PC-9 (cell line): ENCODE results near the gene ZFPM1. TPM values are rescaled to one million over a fixed set of nuclear protein-coding genes. Genes with fewer than 3 reads are reported as not detected.

Experiments used
- BruUV-seq: library from RNA; stranded (reverse); fragments of 400-500 nt; replicated peaks from 2 replicates; lab custom pipeline; 2021; lab: Mats Ljungman, UMichigan
- CTCF ChIA-PET: fragments of 300-600 bp; sonication (Branson Sonifier 250); formaldehyde crosslinking; loops from one replicate; lab custom pipeline; 2022; ENCODE audit warnings: antibody characterized with exemption; lab: Charles Lee
- POLR2A ChIA-PET: fragments of 300-600 bp; sonication (Branson Sonifier 250); formaldehyde crosslinking; loops from one replicate; lab custom pipeline; 2022; ENCODE audit warnings: antibody characterized with exemption; ENCODE audit not compliant: unreplicated experiment; lab: Charles Lee
- DNase-seq, 2 experiments: peaks; one replicate each; pipeline versions ENCODE4 v3.0.0 to v3.0.0-alpha.2; 2015 to 2022; ENCODE audit warnings: mixed read lengths in 1 of 2
- H2AFZ ChIP-seq: fragments of 200-600 bp; sonication (generic); 2 replicates; pipeline ENCODE4 v1.8.1; 2017; ENCODE audit warnings: antibody characterized with exemption
- H3F3A ChIP-seq: fragments of 200-600 bp; sonication (generic); 2 replicates; pipeline ENCODE4 v1.8.1; 2017; ENCODE audit warnings: antibody characterized with exemption, mild to moderate bottlenecking, low read depth; ENCODE audit not compliant: insufficient read depth
- H3K27ac ChIP-seq: fragments of 200-600 bp; sonication (generic); 2 replicates; pipeline ENCODE4 v1.6.1; 2016; ENCODE audit warnings: mixed run types
- H3K27me3 ChIP-seq: fragments of 200-600 bp; sonication (generic); 2 replicates; pipeline ENCODE4 v1.6.1; 2016; ENCODE audit warnings: low read depth, mixed run types; ENCODE audit not compliant: insufficient read depth
- H3K36me3 ChIP-seq: fragments of 200-600 bp; sonication (generic); 2 replicates; pipeline ENCODE4 v1.6.1; 2016; ENCODE audit warnings: low read depth, mixed run types
- H3K4me1 ChIP-seq: fragments of 200-600 bp; sonication (generic); replicated peaks from 2 replicates; pipeline ENCODE4 v1.6.1; 2016; ENCODE audit warnings: mixed run types; ENCODE audit not compliant: insufficient read depth
- H3K4me2 ChIP-seq: fragments of 200-600 bp; sonication (generic); 2 replicates; pipeline ENCODE4 v1.6.1; 2017; ENCODE audit warnings: mixed run types
- H3K4me3 ChIP-seq: fragments of 200-600 bp; sonication (generic); 2 replicates; pipeline ENCODE4 v1.6.1; 2016; ENCODE audit warnings: mixed run types
- H3K79me2 ChIP-seq: fragments of 200-600 bp; sonication (generic); 2 replicates; pipeline ENCODE4 v1.6.1; 2017; ENCODE audit warnings: low read depth, mixed run types
- H3K9me2 ChIP-seq: fragments of 200-600 bp; sonication (generic); 2 replicates; pipeline ENCODE4 v1.8.1; 2017; ENCODE audit warnings: mild to moderate bottlenecking; ENCODE audit not compliant: insufficient read depth
- H3K9me3 ChIP-seq: fragments of 200-600 bp; sonication (generic); 2 replicates; pipeline ENCODE4 v1.8.1; 2016; ENCODE audit warnings: low read depth; ENCODE audit not compliant: insufficient read depth
- H4K20me1 ChIP-seq: fragments of 200-600 bp; sonication (generic); 2 replicates; pipeline ENCODE4 v1.8.1; 2017; ENCODE audit not compliant: insufficient read depth
- CTCF ChIP-seq: fragments of 200-600 bp; sonication (generic); conservative IDR thresholded peaks from 2 replicates; pipeline ENCODE4 v1.6.1; 2017; ENCODE audit warnings: mixed run types, antibody characterized with exemption, mild to moderate bottlenecking, moderate library complexity
- EZH2 ChIP-seq: fragments of 200-600 bp; sonication (generic); IDR thresholded peaks from 2 replicates; pipeline ENCODE4 v1.8.0; 2017; ENCODE audit warnings: antibody characterized with exemption, low read depth
- intact Hi-C: fragments of 100-400 bp; cut with micrococcal nuclease; formaldehyde crosslinking; loops from one replicate; pipeline ENCODE4 v1.10.0; 2022; ENCODE audit not compliant: unreplicated experiment
- total RNA-seq: library from RNA; stranded (reverse); gene quantifications from 2 replicates; pipeline ENCODE4 v1.2.3, GENCODE V29; 2021

Gene ZFPM1
- total RNA-seq, 1 experiment from 2014 or later, result 19.7 TPM

- H3F3A ChIP-seq, result no peaks in the 10 kb centered on the region; the same call in 1 of the 2 replicates
- H3K27ac ChIP-seq, result no peak overlapping the region
- H3K79me2 ChIP-seq, result no peaks in the 10 kb centered on the region
- TF ChIP-seq CTCF (no peak), EZH2 (no peak)
- H3K36me3 ChIP-seq, result no peaks in the 10 kb centered on the region
- no peak overlapping the region for H2AFZ ChIP-seq
- H3K9me2 ChIP-seq, result no peaks in the 10 kb centered on the region
- peaks cover 7% of the 10 kb centered on the region; the same call in 1 of the 2 replicates for H3K9me3 ChIP-seq
- BruUV-seq, result no TSS peak
- no peaks in the 10 kb centered on the region for H3K4me1 ChIP-seq
- POLR2A ChIA-PET, result no interaction called here
- no peak for DNase-seq
- intact Hi-C loops, result no loop called here
- CTCF ChIA-PET, result no interaction called here
- H3K27me3 ChIP-seq, result peaks cover 64% of the 10 kb centered on the region
- no peak overlapping the region for H3K4me2 ChIP-seq
- no peaks in the 10 kb centered on the region for H4K20me1 ChIP-seq
- H3K4me3 ChIP-seq, result no peak overlapping the region
Observed at GRCh38 chr16:88548131-88548874, 95.2 kb downstream of the ZFPM1 start.

- no TSS peak for BruUV-seq
- CTCF ChIA-PET, result no interaction called here
- intact Hi-C loops, result no loop called here
Observed at GRCh38 chr16:88548985-88549384, 95.9 kb downstream of the ZFPM1 start.

GRCh38 chr16:88549671-88550245, 96.7 kb downstream of the ZFPM1 start:
- Histone ChIP-seq H3K79me2 (no peaks in the 10 kb centered on the region), H3K9me2 (no peaks in the 10 kb centered on the region), H3K27me3 (peaks cover 64% of the 10 kb centered on the region), H3K9me3 (no peaks in the 10 kb centered on the region), H3K27ac (no peak overlapping the region), H3K4me1 (no peaks in the 10 kb centered on the region), H2AFZ (no peak overlapping the region), H4K20me1 (no peaks in the 10 kb centered on the region), H3K36me3 (no peaks in the 10 kb centered on the region), H3F3A (no peaks in the 10 kb centered on the region; the same call in 1 of the 2 replicates), H3K4me3 (no peak overlapping the region), H3K4me2 (no peak overlapping the region)
- TF ChIP-seq EZH2 (no peak), CTCF (no peak)
- ChIA-PET CTCF (no interaction called here), POLR2A (no interaction called here)
- DNase-seq, result no peak
- no TSS peak for BruUV-seq
- intact Hi-C loops, result no loop called here

More at GRCh38 chr16:88548985-88549384, 95.9 kb downstream of the ZFPM1 start:
- Histone ChIP-seq H2AFZ (no peak overlapping the region), H3K9me2 (no peaks in the 10 kb centered on the region), H3K36me3 (no peaks in the 10 kb centered on the region), H3K4me3 (no peak overlapping the region), H3K9me3 (peaks cover under 1% of the 10 kb centered on the region; the same call in 1 of the 2 replicates), H3F3A (no peaks in the 10 kb centered on the region; the same call in 1 of the 2 replicates), H3K4me2 (no peak overlapping the region), H3K79me2 (no peaks in the 10 kb centered on the region), H3K27ac (no peak overlapping the region), H3K4me1 (no peaks in the 10 kb centered on the region), H3K27me3 (peaks cover 64% of the 10 kb centered on the region), H4K20me1 (no peaks in the 10 kb centered on the region)
- no peak for DNase-seq
- TF ChIP-seq EZH2 (no peak), CTCF (no peak)
- POLR2A ChIA-PET, result no interaction called here
